ENCODE data around the gene SOHLH2. TPM values are rescaled to one million over a fixed set of nuclear protein-coding genes. Genes with fewer than 3 reads are reported as not detected.

SOHLH2 gene
- total and polyA plus RNA-seq, 2 of the 4 experiments (the other 2 are of a cell fraction), result 0.17 to 0.18 TPM

GRCh38 chr13:36151591-36151990 lies 62.8 kb downstream of the SOHLH2 start:
- peaks cover 2% of the 10 kb centered on the region; the same call in 1 of the 2 replicates for H3K27me3 ChIP-seq (ENCODE audit: control insufficient read depth, insufficient read depth, low read length)
- H2BK20ac ChIP-seq (ENCODE audit: low read depth, low read length), result no peak overlapping the region
- no peak overlapping the region for H3K56ac ChIP-seq (ENCODE audit: extremely low read depth, insufficient read depth, low read length)
- H4K20me1 ChIP-seq (ENCODE audit: insufficient read depth, low read length), result no peaks in the 10 kb centered on the region
- H3K4me1 ChIP-seq (ENCODE audit: control insufficient read depth, insufficient read depth, low read length), result no peaks in the 10 kb centered on the region
- no peak overlapping the region for H2AFZ ChIP-seq (replicated peaks; ENCODE audit: low read length, poor library complexity)
- H3K27ac ChIP-seq (ENCODE audit: insufficient read depth, low read length), result no peak overlapping the region
- H3K18ac ChIP-seq (ENCODE audit: low read depth, low read length), result no peak overlapping the region
- POLR2A ChIA-PET (ENCODE audit: unreplicated experiment), result no interaction called here
- H3K4me2 ChIP-seq (ENCODE audit: low read depth, low read length), result no peak overlapping the region
- H3K9me3 ChIP-seq (ENCODE audit: control insufficient read depth, insufficient read depth, low read length), result no peaks in the 10 kb centered on the region
- H3K4ac ChIP-seq (ENCODE audit: low read depth, low read length), result no peak overlapping the region
- in situ Hi-C loops (cut with MboI; ENCODE audit: low sequenced_read_pairs), result no loop called here
- no peak overlapping the region for H2BK120ac ChIP-seq (ENCODE audit: low read depth, low read length)
- CTCF ChIA-PET, result no interaction called here
- TF ChIP-seq FOS (IDR thresholded peaks at IDR 0.05; ENCODE audit: low read depth, low read length) (no peak), USF2 (IDR thresholded peaks at IDR 0.05; ENCODE audit: low read depth, low read length) (no peak)
- no peak overlapping the region for H3K23ac ChIP-seq (ENCODE audit: low read depth, low read length)
- WGBS, 2 experiments (ENCODE audit: extremely low coverage in 2 of 2, insufficient read length in 1 of 2), result no CpG with 5 or more reads among the region's 1 CpG
- dilution Hi-C loops (cut with HindIII; ENCODE audit: low sequenced_read_pairs, unreplicated experiment), result no loop called here
- no peaks in the 10 kb centered on the region for H3K79me1 ChIP-seq (ENCODE audit: low read depth in 1 of 2, low read length in 2 of 2)
- H3K14ac ChIP-seq (replicated peaks; ENCODE audit: low read depth, low read length), result no peak overlapping the region
- no peak overlapping the region for H2AK9ac ChIP-seq (replicated peaks; ENCODE audit: low read depth, low read length, poor library complexity)
- no peak for DNase-seq
- no peak overlapping the region for H4K5ac ChIP-seq (ENCODE audit: low read depth, low read length)
- no TSS peak for BruUV-seq (replicated peaks)
- H3K36me3 ChIP-seq (ENCODE audit: control insufficient read depth, insufficient read depth, low read length), result no peaks in the 10 kb centered on the region
- intact Hi-C loops (cut with micrococcal nuclease), result no loop called here
- H3K9me1 ChIP-seq (ENCODE audit: insufficient read depth, low read length), result no peaks in the 10 kb centered on the region
- no peak overlapping the region for H4K8ac ChIP-seq (ENCODE audit: low read depth in 2 of 2, low read length in 2 of 2)
- no peak overlapping the region for H2BK5ac ChIP-seq (ENCODE audit: low read depth, low read length, poor library complexity, severe bottlenecking)
- H2BK15ac ChIP-seq (ENCODE audit: low read depth, low read length), result no peak overlapping the region
- no peak overlapping the region for H2AK5ac ChIP-seq (ENCODE audit: low read depth, low read length)
- H3K4me3 ChIP-seq (ENCODE audit: insufficient read depth, low read depth, low read length), result no peak overlapping the region
- no peak for ATAC-seq (ENCODE audit: low read depth)
- H3K9ac ChIP-seq (ENCODE audit: low read depth, low read length), result no peak overlapping the region
- no peak overlapping the region for H4K91ac ChIP-seq (ENCODE audit: insufficient read depth, low read depth, low read length)
